ENCODE results near the gene SLC19A2.

DNA sequence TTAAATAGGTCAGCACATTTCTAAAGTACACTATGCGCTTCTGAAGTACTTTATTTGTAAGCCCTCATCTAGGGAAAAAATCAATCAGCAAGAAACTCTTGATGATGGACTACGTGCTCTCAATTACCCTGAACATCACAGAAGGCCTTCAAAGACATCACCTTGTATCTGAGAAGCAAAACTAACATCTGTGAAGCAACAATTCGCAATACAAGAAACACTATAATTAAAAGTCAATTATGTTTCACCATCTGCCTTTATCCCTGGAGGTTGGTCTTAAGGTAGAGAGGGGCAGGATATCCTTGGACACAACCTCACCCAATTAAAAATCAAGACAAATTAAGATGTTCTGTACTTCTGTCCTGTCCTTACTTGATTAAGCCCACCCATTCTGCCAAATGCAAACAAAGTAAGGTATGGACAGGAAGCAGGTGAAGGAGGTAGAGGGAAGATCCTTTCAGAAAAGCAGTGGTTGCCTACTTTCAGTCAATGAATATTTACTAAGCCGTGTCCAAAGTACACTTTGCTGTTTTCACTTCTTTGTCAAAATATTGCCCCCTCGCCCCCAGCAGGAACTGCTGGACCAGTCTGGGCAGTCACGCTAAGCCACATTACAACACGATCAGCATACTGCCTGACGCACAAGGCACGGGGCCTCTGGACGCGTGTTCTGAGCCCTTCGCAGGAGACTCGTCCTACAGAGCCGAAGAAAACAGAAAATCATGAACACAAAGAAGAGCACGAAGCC is 887 bp downstream of the SLC19A2 start:
- TF ChIP-seq GATA2 (IDR thresholded peaks at IDR 0.05; ENCODE audit: low read depth, low read length) (no peak), GATA3 (IDR thresholded peaks at IDR 0.05; ENCODE audit: low read depth, low read length) (no peak)

Data from SH-SY5Y (cell line).